NCI-H128 (cell line): Measurements from ENCODE around the gene ANGEL1.
A peak's percentile ranks its signal among the peaks of the same experiment; 100 is the strongest.

Experiments
- DNase-seq: peaks from one replicate; lab custom pipeline; 2025; ENCODE audit not compliant: unreplicated experiment; lab: John Stamatoyannopoulos, UW

The ANGEL1 gene, protein sequence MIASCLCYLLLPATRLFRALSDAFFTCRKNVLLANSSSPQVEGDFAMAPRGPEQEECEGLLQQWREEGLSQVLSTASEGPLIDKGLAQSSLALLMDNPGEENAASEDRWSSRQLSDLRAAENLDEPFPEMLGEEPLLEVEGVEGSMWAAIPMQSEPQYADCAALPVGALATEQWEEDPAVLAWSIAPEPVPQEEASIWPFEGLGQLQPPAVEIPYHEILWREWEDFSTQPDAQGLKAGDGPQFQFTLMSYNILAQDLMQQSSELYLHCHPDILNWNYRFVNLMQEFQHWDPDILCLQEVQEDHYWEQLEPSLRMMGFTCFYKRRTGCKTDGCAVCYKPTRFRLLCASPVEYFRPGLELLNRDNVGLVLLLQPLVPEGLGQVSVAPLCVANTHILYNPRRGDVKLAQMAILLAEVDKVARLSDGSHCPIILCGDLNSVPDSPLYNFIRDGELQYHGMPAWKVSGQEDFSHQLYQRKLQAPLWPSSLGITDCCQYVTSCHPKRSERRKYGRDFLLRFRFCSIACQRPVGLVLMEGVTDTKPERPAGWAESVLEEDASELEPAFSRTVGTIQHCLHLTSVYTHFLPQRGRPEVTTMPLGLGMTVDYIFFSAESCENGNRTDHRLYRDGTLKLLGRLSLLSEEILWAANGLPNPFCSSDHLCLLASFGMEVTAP

DNA sequence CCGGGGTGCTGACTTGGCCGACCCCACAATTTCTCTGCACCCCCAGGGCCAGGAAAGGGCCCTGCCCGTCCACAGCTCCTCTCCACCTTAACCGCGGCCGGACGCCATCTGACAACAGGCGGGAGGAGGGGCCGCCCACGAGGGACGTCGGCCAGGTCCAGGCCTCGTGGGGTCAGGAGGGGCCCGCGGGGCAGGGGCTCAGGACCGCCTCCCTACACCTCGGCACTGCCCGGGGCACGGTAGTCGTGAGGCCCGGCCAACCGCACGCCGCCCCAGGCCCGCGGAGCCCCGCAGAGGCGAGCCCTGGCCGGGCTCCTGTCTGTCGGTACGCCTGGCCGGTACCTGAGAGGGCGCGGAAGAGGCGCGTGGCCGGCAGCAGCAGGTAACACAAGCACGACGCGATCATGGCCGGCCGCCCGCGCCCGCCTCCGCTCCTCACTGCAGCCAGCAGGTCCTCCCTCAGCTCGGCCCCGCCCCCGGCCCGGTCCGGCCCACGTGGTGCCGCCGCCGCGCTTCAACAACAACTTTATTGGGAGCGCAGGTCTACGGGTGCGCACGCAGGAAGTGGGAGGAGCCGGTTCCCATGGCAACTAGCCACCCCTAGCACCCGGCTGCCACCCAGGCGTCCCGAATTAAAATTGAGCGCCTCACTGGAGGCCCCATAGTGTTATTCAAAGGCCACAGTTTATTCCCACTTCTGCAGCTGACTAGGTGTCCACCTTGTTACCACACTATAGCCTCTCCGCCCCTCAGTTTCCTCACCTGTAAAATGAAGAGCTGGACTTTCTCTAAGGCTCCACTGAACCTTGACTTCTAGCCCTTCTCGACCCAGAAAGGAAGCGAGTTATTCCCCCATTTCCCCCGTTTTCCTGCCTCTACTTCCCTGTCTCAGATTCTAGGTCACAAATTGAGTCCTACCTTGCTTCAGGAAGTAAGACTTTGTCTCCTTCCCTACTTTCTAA lies at the start of gene ANGEL1:
TSS of gene ANGEL1 (minus strand) at position 461 of the 962 bp plus-strand sequence. CDS start at position 406, 55 bp downstream.
- DNase-seq, result peak; percentile 88

DNA sequence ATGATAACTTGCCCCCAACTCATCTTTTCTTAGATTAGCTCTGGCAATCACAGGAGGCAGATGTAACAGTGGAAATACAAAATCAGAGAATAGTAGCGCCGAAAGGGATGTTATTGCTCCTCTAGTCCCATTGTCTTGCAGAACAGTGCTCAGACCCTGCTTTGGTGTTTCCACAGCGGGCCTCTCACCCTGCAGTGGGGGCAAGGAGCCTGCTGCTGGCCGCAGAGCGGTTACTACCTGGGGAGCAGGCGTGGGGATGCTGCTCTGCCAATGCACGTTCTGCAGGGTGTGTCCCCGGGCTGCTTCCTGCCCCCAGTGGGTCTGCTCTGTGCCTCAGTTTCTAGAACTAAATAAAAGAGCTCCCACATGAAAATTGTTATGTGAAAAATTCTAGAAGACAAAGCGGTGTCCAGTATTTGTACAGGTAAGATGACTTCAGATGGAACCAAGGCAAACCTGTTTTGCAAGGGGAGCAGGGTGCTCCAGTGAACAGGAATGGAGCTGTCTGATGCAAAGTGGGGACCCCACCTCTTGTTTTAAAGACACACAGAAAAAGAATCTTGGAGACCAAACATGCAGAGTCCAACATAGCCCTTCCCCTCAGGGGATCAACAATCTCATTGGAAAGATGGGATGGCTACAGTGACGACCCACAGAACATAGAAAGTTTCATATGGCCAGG lies 49.0 kb upstream of the ANGEL1 start:
- DNase-seq, result no peak

DNA sequence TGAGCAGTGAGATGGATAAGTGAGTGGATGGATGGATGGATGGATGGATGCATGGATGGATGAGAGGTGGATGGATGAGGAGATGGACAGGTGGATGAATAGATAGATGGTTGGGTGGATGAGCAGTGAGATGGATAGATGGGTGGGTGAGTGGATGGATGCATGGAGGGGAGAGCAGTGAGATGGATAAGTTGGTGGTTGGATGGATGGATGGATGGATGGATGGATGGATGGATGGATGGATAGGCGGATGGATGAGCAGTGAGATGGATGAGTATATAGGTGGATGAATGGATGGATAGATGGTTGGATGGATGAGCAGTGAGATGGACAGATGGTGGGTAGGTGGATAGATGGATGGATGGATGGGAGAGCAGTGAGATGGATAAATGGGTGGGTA lies 44.1 kb upstream of the ANGEL1 start:
- DNase-seq, result no peak

DNA sequence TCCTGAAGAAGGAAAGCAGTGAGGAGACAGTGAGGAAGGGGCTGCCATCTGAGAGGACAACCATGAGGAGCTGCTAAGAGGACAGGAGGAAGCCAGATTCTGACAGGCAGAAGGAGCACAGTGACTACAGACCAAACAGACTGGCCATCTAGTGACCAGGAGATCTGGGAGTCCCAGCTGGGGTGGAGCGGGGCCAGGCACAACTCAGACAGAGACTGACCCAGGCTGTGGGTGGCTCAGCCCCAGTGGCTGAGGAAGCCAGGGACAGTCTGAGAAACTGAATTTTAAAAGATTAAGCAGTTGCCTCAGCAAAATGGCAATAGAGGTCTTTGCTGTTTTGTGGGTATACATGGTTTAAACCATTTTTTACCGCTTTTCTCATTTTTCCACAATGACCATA lies 42.4 kb upstream of the ANGEL1 start:
- no peak for DNase-seq

DNA sequence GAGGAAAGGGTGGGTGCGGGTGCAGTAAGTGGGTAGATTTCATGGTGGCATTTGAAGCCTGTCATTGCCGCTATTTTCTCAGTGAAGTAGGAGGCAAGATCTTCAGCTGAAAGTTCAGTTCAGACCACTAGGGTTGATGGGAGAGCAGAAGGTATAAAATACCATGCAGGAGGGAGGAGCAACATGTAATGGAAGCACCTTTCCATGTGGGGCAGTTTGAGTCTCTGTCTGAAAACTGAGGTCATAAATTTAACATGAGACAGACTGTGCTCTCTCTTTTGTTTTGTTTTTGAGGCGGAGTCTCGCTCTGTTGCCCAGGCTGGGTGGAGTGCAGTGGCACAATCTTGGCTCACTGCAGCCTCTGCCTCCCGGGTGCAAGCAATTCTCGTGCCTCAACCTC lies 36.2 kb upstream of the ANGEL1 start:
- no peak for DNase-seq

DNA sequence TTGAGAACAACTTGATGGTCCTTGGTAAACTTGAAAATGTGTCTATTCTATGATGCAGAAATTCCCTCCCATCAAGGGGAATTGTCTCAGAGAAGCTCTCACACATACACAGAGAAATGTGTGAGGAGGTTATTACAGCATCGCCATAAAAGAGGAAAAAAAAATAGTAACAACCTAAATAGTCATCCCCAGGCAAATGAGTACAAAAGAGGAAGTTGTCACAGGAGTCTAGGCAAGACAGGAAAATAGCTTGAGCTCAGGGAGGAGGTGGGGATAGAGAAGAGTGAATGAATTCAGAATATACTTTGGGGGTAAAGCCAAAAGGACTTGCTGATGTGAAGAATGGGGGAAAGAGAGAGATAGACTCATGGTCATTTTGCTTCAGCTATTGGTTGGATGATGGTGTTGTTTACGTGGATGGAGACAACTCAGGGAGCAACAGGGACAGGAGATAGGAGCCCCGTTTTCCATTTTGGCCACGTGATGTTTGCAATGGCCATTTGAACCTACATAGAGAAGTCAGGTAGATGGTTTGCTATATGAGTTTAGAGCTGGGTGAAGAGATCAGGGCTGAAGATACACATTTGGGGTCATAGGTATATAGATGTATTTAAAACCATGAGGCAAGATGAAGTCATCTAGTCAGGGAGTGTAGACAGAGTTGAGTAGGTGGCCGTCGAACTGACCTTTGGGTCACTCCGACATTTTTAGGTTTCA lies 33.8 kb upstream of the ANGEL1 start:
- no peak for DNase-seq

DNA sequence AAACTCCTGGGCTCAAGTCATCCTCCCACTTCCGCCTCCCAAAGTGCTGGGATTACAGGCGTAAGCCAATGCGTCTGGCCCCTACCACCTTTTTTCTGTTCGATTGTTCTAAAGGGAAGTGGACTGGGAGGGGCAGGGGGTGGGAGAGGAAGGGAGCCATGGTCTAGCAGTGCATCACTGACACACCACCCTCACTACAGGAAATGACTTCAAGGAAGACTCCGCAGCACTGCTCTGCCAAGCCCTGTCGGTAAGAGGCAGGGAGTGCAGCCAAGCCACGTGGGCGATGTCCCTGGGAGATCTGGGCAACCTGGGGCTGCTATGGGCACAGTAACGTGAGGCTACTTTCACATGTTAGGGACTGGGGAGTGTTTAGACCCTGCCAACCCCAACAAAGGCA lies 31.5 kb upstream of the ANGEL1 start:
- no peak for DNase-seq

DNA sequence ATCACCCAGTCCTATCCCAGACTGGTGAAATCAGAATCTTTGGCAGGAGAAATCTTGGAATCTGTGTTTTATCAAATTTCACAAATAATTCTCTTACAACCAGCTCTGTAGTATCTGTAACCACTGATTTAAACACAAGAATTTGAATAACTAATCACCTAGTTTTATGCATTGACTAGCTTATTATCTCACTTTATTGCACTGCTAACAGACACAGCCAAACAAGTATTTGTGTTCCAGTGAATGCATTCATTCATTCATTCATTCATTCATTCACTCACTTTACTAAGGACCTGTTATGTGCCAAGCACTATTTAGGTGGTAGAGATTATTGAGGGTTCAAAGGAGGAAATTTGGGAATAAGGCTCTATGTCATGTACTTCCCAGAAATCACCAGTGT lies 29.7 kb upstream of the ANGEL1 start:
- DNase-seq, result no peak

DNA sequence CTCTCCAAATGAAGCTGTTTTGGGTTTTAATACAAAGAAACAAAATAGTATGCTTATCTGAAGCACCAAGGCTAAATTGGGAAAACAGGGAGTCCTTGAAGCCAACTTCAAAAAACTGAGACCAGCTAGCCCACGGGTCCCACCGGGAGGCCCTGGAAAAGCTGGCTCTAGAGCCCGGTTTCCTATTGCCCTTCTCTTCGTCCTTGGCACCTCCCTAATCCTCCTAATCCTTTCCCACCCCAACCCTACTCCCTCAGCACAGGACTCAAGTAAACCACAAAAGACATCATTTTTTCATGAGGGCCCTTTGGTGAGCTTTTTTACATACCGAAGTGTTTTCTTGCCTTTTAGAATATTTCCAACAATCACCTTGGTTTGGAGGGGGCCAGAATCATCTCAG lies 24.8 kb upstream of the ANGEL1 start:
- no peak for DNase-seq

DNA sequence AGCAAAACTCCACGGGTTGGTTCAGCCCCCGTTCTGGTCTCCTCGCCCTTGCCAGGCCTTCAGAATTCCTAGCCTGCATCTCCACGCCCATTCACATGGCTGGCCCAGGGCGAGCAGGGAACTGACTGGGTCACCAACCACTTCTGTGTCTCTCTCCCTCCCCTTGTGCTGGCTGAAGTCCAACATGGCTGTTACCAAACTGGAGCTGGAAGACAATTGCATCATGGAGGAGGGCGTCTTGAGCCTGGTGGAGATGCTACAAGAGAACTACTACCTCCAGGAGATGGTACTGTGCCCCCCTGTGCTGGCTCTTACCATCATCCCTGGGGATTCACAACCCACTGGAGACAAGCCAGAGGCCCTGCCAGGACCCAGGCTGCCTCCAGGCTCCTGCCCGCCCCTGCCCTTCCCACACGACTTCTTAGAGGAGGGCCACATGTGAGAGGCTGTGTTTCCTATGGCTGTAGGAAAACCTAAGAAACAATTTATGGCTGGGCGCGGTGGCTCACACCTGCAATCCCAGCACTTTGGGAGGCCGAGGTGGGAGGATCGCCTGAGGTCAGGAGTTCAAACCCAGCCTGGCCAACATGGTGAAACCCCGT lies 23.4 kb upstream of the ANGEL1 start:
- no peak for DNase-seq

DNA sequence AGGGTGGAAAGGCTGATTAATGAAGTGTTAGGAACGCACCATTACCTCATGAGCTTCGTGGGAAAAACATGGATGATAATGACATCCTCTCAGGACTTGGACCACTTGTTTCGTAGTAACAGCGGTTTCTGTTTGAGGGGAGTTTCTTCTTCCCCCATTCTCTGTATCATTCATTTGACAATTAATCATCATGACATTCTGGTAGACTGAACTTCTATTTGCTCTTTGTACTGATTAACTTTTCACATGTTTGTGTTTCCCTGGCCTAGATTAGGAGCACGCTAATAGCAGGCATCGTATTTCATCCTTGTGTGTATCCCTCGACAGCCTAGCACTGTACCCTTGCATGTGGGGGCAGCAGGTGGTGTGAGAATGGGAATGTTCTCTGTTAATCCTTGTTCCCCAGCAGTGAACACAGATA lies 21.6 kb upstream of the ANGEL1 start:
- no peak for DNase-seq

DNA sequence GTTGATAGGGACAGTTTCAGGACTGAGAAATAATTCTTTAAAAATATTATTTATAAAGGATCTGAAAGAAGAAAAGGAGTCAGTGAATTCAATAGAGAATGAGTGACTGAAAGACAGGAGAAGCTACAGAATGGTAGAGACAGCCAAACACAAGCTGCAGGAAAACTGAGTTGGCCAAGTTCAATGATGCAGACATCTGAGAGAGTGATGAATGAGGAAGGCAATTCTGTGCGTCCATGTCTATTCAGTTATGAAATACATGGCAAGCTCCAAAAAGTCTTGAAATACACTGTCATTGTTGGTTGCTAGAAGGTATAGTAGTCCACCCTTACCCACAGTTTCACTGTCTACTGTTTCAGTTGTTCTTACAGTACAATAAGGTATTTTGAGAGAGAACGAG lies 20.3 kb upstream of the ANGEL1 start:
- no peak for DNase-seq

DNA sequence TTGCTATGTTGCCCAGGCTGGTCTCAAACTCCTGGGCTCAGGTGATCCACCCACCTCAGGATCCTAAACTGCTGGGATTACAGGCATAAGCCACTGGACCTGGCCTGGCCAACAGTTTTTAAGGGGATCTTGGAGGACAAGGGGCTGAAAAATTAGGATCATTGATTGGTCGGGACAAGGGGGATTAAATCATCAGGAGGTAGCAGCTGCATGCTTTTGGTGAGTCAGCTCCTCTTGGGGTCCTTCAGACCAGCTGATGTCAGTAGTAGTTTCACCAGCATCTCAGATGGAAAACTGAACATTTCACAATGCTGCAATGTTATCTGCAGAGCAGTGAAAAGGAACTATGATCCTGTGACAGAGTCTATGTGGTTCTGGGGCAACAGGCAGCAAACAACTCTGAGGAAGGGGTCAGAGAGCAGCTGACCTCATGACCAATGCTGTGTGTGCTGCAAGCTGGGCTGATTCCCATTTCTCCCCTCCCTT lies 19.9 kb upstream of the ANGEL1 start:
- DNase-seq, result no peak

DNA sequence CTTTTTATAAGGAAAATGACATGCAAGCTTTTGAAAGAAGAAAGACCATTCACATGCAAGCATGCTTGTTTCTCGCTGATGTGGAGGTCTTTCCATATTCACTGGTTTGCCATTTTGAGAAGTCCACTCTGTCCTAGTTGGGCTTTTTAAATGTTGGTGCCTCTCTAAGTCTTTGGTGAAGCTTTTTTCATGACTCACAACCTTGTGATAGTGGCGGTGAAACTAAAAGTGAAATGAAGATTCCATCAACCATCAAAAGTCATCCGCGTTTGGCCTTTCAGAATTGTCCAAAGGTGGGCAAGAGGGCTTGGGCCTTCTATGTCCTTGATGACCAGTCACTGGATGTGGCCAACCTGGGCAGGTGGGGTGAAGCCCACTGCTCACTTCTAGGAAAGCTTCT lies 17.9 kb upstream of the ANGEL1 start:
- DNase-seq, result no peak

DNA sequence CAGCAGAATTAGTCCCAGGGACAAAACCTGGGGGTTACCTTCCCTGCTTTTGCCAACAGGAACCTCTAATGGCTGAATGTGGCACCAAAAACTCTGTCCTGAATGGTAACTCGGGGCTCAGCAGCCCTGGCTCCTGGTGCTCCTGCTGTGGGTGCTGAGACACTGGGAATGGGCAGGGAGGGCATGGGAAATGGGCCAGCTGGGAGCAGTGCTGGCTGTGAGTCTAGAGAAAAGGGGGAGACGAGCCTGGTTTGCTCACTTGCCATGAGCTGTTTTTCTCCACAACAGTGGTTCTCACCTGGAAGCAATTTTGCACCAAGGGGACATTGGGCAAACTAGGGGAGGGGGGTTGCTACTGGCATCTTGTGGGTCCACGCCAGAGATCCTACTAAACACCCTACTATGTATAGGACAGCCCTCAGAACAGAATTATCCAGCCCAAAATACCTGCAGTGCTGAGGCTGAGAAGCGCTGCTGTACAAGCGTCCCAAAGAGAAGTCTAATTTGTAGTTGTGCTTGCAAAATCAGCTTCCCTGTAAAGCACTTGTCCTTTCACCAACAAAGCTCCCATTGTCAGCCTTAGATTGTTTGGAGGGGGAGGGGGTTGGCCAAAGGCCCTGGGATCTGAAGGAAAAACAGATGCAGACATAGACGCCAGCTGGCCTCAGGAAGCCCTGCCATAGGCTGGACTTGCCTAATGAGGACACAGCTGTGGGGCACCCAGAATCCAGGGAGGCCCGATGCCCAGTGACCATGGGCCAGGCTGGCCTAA lies 17.2 kb upstream of the ANGEL1 start:
- no peak for DNase-seq

DNA sequence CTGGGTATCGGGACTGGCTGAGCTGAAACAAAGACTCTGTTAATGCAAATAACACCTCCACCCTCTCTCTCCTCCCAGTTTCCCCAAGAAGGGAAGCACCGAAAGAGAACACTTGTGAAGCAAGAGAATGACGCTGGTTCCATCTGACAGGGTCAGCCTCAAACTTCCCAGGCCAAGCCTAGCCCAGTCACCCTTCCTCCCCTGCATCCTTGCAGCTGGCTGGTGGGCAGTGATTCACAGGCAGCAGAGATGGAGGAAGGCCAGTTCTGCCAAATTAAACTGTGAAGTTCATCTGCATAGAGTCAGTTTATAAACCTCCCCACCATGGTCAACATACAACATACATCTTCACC lies 16.3 kb upstream of the ANGEL1 start:
- DNase-seq, result no peak

DNA sequence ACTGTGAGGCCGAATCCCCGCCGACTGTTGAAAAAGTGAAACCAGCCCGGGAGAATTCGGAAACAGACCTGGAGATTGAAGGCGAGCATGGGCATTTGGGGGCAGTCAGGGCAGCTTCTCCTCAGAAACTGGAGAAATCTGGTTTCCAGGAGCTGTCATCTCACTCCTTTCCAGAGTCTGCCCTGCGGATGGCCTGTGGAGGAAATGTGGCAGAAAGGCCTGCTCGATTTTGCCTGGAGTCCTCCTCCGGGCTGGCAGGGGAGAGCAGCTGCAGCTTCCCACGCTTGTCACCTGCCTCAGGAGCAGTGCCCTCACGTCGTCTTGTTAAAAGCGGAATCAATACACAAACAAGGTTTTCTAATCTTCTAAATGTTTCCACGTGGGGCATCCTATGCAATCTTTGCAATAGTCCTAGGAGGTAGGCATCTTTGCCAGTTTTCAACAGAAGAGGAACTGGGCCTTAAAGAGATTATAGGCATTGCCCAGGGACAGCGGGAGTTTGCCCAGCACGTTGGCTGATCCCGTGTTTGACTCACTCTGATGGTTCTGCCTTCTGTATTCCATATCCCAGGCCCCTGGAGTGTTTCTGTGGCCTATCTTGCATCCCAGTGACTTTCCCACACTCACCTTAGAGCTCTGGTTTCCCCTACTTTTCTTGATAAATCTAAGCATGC lies 15.8 kb upstream of the ANGEL1 start:
- no peak for DNase-seq

DNA sequence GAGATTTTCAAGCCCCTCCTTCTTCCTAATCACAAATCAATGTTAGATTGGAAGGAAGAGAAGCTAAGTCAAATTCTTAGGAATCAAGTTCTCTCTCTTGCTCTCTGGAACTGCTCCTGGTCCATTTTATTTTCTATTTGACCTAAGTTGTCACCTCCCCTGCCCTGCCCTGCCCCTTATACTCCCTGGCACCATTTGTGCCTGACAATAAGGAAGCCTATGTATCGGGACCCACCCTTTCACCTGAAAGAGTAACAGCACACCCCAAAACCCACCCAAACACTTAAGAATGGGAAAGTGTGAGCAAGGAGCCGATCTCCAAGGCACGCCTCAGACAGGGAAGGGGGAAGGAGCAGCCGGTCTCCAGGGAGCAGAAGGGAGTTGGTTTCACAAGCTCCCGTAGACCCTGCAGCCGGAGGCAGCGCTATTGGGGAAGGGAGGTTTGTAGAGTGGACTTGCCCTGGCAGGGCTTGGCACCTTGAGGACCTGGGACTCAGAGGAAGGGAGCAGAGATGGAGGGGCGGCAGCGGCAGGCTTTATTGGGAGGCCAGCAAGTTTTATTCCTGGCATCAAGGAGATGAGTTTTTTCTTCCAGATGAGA lies 15.1 kb upstream of the ANGEL1 start:
- no peak for DNase-seq
